Activated T-cell treated with anti-CD3 and anti-CD28 coated beads for 48 hours (primary cell): ENCODE measurements around the gene SNAP23.
A peak's percentile ranks its signal among the peaks of the same experiment; 100 is the strongest.

ENCODE experiments used
- DNase-seq: peaks from one replicate; pipeline ENCODE4 v3.0.0-alpha.2; 2020; ENCODE audit warnings: low read depth

SNAP23 gene

DNA sequence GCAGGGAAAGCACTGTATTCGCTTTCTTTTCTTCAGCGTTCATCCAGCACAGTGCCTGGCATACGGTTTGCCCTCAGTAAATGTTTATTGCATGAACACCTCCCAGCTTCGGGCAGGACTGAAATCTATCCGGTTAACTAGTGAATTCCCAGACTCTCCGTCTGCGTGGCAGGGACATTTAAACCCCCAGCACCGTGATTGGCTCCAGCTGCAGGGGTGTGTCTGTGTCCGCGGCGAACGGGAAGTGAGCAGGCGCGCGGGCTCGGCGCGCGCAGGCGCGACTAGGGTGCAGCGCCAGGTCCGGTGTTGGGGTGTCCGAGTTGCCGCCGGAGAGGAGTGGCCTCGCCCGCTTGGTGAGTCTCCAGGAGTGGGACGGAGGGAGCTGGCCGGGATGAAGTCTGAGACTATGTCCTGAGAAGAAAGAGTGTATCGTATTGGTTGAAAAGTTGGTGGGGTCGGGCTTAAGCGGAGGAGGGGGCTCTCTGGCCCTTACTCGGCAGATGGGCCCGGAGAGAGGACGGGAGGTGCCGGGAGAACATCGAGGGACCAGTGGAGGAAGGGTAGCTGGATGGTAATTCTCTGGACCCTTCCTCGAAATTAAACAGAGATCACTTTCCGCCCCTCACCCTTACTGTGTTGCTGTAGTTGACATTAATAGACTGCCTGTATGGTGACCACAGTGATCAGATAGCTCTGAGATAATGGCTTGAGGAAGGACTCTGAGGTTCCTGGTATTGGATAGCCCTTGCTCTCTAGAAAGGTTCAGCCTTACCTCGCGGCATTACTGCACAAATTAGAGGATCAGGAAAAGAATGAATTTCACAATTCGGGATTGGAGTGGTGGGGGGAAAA lies at the start of gene SNAP23:
Gene SNAP23, plus strand, starts transcription at position 274 of the 852 bp plus-strand sequence. CDS start 16,213 bp downstream, outside the sequence.
- DNase-seq, result peak; percentile 80

- DNase-seq, result no peak
These were observed 47.8 kb upstream of the SNAP23 start for GRCh38 chr15:42447599-42447998.

- no peak for DNase-seq
These were observed 47.2 kb upstream of the SNAP23 start for GRCh38 chr15:42448281-42448680.

GRCh38 chr15:42449770-42450424 lies 45.5 kb upstream of the SNAP23 start:
- DNase-seq, result no peak

- no peak for DNase-seq
These were observed 45.0 kb upstream of the SNAP23 start for GRCh38 chr15:42450425-42450790.

GRCh38 chr15:42453826-42454225 lies 41.6 kb upstream of the SNAP23 start:
- DNase-seq, result no peak

DNA sequence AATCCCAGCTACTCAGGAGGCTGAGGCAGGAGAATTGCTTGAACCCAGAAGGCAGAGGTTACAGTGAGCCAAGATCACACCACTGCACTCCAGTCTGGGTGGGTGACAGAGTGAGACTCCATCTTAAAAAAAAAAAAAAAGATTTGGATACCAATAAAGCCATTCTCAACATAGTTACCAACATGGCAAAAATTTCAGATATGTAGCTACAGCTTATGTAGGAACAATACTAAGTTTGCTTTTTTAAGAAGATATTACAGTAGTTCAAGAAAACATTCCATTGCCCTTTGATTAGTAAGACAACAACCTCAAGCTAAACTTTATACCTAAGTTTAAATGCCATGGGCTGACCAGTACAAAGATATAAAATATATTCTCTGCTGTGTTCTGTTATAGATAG lies 38.9 kb upstream of the SNAP23 start:
- DNase-seq, result no peak

DNA sequence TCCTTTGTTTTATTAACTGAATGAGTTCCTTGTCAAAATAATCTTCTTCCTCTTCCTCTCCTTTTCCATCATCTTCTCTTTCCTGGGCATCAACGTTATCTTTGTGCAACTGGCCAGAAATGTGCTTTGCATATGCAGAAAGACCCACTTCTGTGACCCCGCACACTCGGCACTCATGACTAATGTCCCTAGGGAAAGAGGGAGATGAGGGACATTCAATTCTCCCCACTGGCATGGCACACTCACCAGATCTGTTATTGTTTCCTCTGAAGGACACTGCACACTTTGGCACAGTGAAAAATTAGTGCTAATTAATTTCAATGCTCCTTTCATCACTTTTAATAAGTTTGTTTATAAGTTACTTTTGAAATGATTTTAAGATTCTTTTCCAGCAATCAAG lies 38.5 kb upstream of the SNAP23 start:
- no peak for DNase-seq

- no peak for DNase-seq
These were observed 37.7 kb upstream of the SNAP23 start for GRCh38 chr15:42457445-42458442.

GRCh38 chr15:42461261-42461660 lies 34.2 kb upstream of the SNAP23 start:
- no peak for DNase-seq

DNA sequence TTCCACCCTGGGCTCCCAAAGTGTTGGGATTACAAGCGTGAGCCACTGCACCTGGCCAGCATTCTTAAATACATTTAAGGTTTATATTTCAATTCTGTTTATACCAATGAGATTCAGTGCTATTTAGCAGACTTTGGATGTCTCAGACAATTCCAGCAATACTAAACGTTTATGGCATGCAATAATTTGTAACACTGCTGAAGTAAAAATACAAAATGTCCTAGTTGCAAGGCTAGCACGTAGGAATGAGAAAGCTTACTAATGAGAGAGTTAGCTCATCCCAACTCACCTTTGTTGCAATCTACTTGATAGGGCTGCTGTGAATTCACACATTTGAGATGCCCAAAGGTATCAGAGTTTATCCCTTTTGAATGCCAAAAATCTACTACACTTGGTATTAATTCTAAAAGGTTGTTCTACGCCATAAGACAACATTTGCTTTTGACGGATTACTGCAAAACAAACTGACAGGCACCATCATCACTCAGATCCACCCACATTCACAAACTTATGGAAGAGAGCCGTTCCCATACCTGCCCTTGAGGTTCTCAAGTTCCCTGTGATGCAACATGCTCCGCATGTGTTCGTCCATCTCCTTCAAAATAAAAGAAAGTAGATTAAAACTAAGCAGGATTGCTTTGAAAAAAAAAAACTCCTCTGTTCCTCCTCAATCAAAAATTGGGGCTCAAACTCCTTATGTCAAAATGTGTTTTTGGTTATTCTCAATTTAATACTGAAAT lies 29.7 kb upstream of the SNAP23 start:
- no peak for DNase-seq

- DNase-seq, result no peak
These were observed 24.4 kb upstream of the SNAP23 start for GRCh38 chr15:42471002-42471401.

DNA sequence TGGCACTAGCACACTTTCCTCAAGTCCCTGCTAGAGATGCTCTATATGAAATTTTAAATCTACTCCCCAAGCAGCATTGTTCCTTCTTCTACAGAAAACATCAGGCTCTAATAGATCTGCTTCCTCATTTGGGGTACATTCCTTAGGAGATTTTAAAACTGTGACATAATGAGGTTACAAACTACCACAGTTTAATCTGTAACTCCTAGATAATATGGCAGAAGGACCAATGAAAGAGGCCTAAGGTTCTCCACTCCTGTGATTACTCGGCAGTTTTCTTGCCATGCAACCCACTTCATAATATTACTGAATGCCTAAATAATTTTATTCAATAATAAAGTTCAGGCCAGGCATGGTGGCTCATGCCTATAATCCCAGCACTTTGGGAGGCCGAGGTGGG lies 20.6 kb upstream of the SNAP23 start:
- DNase-seq, result no peak

DNA sequence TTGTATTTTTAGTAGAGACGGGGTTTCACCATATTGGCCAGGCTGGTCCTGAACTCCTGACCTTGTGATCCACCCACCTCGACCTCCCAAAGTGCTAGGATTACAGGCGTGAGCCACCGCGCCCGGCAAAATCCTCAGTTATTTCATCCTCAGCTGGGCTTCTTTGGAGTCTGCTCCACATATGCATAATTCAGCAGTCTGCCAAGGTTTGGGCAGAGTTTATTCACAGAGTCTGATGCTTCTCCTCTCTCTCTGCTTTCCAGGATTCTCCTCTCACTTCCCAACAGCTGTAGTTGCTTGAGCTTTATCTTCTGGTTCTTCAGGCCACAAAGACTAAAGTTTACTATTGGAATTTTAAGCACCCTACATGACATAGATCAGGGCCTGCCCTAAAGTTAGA lies 12.7 kb upstream of the SNAP23 start:
- no peak for DNase-seq

- no peak for DNase-seq
These were observed 11.8 kb upstream of the SNAP23 start for GRCh38 chr15:42483677-42484076.

DNA sequence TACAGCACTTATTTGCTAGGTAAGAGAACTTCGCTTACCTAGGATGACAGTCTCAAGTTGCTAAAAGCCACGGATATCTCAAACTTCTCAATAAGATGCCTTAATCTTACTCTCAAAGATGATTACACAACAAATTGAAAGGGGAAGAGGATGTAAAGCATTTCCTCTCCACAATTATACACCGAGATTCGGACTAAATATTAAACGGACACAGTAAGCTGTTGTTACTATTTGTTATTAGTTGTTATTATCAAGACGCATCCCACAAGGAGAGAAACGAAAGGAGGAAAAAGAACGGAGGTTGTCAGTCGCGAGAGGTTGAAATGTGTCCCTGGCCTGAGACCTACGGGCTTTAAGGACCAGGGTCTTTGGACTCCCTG lies 5.2 kb upstream of the SNAP23 start:
- no peak for DNase-seq

DNA sequence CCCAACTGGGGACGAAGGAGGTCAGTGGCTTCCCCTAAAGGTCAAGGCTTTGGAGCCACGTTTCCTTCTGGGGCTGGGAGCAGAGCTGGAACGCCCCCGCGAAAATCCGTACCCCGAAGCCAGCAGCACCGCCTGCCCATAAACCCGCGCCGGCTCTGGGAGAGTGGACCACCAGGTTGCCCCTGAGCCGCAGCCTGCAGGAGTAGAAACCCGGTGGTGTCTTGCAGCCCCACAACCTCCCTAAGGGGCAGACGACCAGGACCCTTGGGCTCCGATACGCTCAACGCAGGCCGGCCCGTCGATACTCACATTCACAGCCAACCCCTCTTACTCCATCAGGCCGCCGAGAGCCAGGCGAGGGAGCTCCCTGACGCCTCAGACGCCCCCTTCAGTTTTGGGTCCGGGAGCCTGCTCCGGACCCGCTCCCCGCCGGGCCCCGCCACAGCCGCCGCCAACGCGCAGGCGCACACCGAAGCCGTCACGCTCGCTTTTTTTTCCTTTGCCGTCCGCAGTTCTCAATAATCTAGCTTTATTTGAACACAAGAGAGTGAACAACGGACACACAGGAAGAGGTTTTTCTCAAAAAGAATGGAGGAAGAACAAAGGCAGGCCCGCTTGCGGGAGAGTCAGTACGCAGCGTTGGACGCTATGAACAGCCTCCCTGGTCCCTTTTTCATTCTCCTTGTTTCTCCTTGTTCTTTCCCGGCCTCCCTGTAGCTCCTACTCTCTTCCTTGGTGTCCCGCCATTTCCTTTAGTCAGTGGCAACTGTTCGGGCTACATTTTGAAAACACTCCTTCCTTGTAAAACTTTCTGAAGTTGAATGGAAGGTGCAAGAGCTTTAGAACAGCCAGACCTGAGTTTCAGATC lies 4.5 kb upstream of the SNAP23 start, which contains the start of gene ZNF106:
Gene ZNF106, minus strand, starts transcription at position 471 of the 868 bp plus-strand sequence. CDS start 18,852 bp downstream, outside the sequence.
- DNase-seq, result peak; percentile 84

- no peak for DNase-seq
These were observed 3.8 kb upstream of the SNAP23 start for GRCh38 chr15:42491539-42492225.

DNA sequence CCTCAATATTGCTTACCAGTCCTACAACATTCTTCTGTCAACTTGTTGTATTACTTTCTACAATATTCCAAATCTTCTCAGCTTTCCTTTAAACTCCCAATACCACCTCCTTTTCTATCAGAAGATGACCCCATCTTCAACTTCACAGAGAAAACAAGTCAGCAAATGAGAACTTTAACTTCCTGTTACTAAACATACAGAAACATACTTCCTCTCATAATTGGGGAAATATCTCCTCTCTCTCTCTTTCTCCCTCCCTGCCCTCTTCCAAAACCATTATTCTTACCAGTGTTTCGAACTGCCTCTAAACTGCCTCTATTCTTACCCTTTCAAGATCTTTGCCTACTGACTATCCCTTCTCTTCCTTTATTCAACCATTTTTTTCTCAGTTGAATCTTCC lies 1.8 kb upstream of the SNAP23 start:
- no peak for DNase-seq

- no peak for DNase-seq
These were observed 455 bp upstream of the SNAP23 start for GRCh38 chr15:42494998-42495360.
